K562 (cell line): Measurements from ENCODE around the gene RRH. TPM values are rescaled to one million over a fixed set of nuclear protein-coding genes. Genes with fewer than 3 reads are reported as not detected.

Source experiments
- HINFP ChIP-seq: fragments of 450-650 bp; conservative IDR thresholded peaks from 2 replicates; pipeline ENCODE4 v1.6.1; 2016; ENCODE audit warnings: missing genetic modification characterization, low read depth, mild to moderate bottlenecking, control low read depth, missing compliant biosample characterization
- KLF1 ChIP-seq: fragments of 450-650 bp; IDR thresholded peaks from 2 replicates; pipeline ENCODE4 v1.6.1; 2016; ENCODE audit warnings: missing genetic modification characterization, missing compliant biosample characterization
- MECOM ChIP-seq: fragments of 250-450 bp; sonication (Bioruptor Pico); IDR thresholded peaks from 2 replicates; pipeline ENCODE4 v1.8.0; 2022; ENCODE audit warnings: inconsistent platforms
- NRF1 ChIP-seq, 2 experiments: fragments of 450-650 bp; IDR thresholded peaks in 1 of 2; conservative IDR thresholded peaks in 1 of 2; 2 replicates each; pipeline ENCODE4 v1.6.1; 2014; ENCODE audit warnings: mild to moderate bottlenecking in 2 of 2
- SFPQ ChIP-seq: fragments of 200-400 bp; formaldehyde crosslinking; IDR thresholded peaks from 2 replicates; pipeline ENCODE4 v1.6.1; 2017; ENCODE audit warnings: mild to moderate bottlenecking, low read depth, low read length, moderate library complexity
- SP2 ChIP-seq: IDR thresholded peaks from 2 replicates; pipeline ENCODE4 v1.6.1; 2011; ENCODE audit warnings: mild to moderate bottlenecking, low read depth, low read length, moderate library complexity; ENCODE audit not compliant: poor library complexity, severe bottlenecking; ENCODE audit errors: extremely low read depth
- polyA plus RNA-seq, 8 experiments: library from polyadenylated mRNA; depleted of rRNA in 4 of 8; stranded (reverse) in 5 of 8; unstranded in 3 of 8; fragments of >200 nt; fragmentation: Nextera tagmentation in 2 of 8; fragmentation: Illumina TruSeq in 1 of 8; extraction: Ambion mirVana in 2 of 8; extraction: Trizol in 1 of 8; gene quantifications; 2 replicates each; pipeline versions ENCODE4 v1.2.1 to v1.2.3, GENCODE V29; 2011 to 2014; ENCODE audit warnings: inconsistent platforms in 1 of 8, missing spikeins in 1 of 8
- total RNA-seq, 7 experiments: library from RNA; depleted of rRNA in 6 of 7; stranded (reverse); fragments of >200 nt in 6 of 7; fragmentation: Illumina TruSeq in 2 of 7; extraction: Trizol in 2 of 7; gene quantifications; 2 replicates each; pipeline versions ENCODE4 v1.2.1 to v1.2.3, GENCODE V29; 2011 to 2021; ENCODE audit warnings: low replicate concordance in 1 of 7
- TF ChIP-seq, protein P1 (sequence below): sonication (generic); formaldehyde crosslinking; IDR thresholded peaks from 2 replicates; pipeline ENCODE4 v1.8.1; 2023; ENCODE audit warnings: missing genetic modification reagents, mild to moderate bottlenecking, borderline replicate concordance
- TF ChIP-seq, protein P2 (sequence below): fragments of 250-450 bp; sonication (Bioruptor Pico); IDR thresholded peaks from 2 replicates; pipeline ENCODE4 v1.9.0; 2021; ENCODE audit warnings: mild to moderate bottlenecking, inconsistent platforms

RRH gene
- total and polyA plus RNA-seq, 9 of the 15 experiments (the other 6 are each of a cell fraction or from before 2014, with no cell fraction given): 0.04 to 0.31 (median 0.12) TPM; not detected in 3

- TF ChIP-seq HINFP (tag) (no peak), SFPQ (no peak), MECOM (CRISPR knock-in tag) (no peak), KLF1 (tag) (no peak), SP2 (no peak), NRF1 (conservative IDR thresholded peaks at IDR 0.05 in 1 of 2, IDR thresholded peaks at IDR 0.05 in 1 of 2) (no peak)
- TF ChIP-seq, protein P1, sequence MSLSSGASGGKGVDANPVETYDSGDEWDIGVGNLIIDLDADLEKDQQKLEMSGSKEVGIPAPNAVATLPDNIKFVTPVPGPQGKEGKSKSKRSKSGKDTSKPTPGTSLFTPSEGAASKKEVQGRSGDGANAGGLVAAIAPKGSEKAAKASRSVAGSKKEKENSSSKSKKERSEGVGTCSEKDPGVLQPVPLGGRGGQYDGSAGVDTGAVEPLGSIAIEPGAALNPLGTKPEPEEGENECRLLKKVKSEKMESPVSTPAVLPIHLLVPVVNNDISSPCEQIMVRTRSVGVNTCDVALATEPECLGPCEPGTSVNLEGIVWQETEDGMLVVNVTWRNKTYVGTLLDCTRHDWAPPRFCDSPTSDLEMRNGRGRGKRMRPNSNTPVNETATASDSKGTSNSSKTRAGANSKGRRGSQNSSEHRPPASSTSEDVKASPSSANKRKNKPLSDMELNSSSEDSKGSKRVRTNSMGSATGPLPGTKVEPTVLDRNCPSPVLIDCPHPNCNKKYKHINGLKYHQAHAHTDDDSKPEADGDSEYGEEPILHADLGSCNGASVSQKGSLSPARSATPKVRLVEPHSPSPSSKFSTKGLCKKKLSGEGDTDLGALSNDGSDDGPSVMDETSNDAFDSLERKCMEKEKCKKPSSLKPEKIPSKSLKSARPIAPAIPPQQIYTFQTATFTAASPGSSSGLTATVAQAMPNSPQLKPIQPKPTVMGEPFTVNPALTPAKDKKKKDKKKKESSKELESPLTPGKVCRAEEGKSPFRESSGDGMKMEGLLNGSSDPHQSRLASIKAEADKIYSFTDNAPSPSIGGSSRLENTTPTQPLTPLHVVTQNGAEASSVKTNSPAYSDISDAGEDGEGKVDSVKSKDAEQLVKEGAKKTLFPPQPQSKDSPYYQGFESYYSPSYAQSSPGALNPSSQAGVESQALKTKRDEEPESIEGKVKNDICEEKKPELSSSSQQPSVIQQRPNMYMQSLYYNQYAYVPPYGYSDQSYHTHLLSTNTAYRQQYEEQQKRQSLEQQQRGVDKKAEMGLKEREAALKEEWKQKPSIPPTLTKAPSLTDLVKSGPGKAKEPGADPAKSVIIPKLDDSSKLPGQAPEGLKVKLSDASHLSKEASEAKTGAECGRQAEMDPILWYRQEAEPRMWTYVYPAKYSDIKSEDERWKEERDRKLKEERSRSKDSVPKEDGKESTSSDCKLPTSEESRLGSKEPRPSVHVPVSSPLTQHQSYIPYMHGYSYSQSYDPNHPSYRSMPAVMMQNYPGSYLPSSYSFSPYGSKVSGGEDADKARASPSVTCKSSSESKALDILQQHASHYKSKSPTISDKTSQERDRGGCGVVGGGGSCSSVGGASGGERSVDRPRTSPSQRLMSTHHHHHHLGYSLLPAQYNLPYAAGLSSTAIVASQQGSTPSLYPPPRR (CRISPR knock-in tag): no peak
- TF ChIP-seq, protein P2, sequence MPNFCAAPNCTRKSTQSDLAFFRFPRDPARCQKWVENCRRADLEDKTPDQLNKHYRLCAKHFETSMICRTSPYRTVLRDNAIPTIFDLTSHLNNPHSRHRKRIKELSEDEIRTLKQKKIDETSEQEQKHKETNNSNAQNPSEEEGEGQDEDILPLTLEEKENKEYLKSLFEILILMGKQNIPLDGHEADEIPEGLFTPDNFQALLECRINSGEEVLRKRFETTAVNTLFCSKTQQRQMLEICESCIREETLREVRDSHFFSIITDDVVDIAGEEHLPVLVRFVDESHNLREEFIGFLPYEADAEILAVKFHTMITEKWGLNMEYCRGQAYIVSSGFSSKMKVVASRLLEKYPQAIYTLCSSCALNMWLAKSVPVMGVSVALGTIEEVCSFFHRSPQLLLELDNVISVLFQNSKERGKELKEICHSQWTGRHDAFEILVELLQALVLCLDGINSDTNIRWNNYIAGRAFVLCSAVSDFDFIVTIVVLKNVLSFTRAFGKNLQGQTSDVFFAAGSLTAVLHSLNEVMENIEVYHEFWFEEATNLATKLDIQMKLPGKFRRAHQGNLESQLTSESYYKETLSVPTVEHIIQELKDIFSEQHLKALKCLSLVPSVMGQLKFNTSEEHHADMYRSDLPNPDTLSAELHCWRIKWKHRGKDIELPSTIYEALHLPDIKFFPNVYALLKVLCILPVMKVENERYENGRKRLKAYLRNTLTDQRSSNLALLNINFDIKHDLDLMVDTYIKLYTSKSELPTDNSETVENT (CRISPR knock-in tag): no peak
These were observed at the start of gene RRH (continued) for GRCh38 chr4:109827672-109828071.
